K562 (cell line): ENCODE results near the gene MACROD2.

Source experiments
- HDAC6 ChIP-seq: IDR thresholded peaks from 2 replicates; pipeline ENCODE4 v1.6.1; 2012; ENCODE audit warnings: low read depth, mild to moderate bottlenecking, control low read depth, inconsistent platforms, low read length, moderate library complexity
- HNRNPL ChIP-seq: fragments of 200-400 bp; formaldehyde crosslinking; IDR thresholded peaks from 2 replicates; pipeline ENCODE4 v1.6.1; 2017; ENCODE audit warnings: low read depth, mild to moderate bottlenecking, low read length
- NR2C1 ChIP-seq, 2 experiments: fragments of 450-650 bp; IDR thresholded peaks; 2 replicates each; pipeline ENCODE4 v1.6.1; 2017; ENCODE audit warnings: mild to moderate bottlenecking in 2 of 2, antibody characterized with exemption in 1 of 2, inconsistent platforms in 1 of 2, missing compliant biosample characterization in 1 of 2, missing genetic modification characterization in 1 of 2
- PRPF4 ChIP-seq: fragments of 200-400 bp; formaldehyde crosslinking; IDR thresholded peaks from one replicate; pipeline ENCODE4 v1.6.1; 2017; ENCODE audit warnings: low read length, low read depth, mild to moderate bottlenecking; ENCODE audit not compliant: insufficient read depth, poor library complexity, severe bottlenecking
- SIN3B ChIP-seq: fragments of 450-650 bp; IDR thresholded peaks from 2 replicates; pipeline ENCODE4 v1.6.1; 2017; ENCODE audit warnings: low read depth, mild to moderate bottlenecking, moderate library complexity
- SMC3 ChIP-seq: conservative IDR thresholded peaks from 2 replicates; pipeline ENCODE4 v1.6.1; 2011; ENCODE audit warnings: low read depth, low read length, improper control_type of control experiment; ENCODE audit not compliant: insufficient read depth
- TBP ChIP-seq: optimal IDR thresholded peaks from 2 replicates; pipeline ENCODE3; 2011; ENCODE audit warnings: low read depth, low read length, improper control_type of control experiment
- ZKSCAN8 ChIP-seq: fragments of 200-800 bp; sonication (Bioruptor generic); IDR thresholded peaks from 2 replicates; pipeline ENCODE4 v1.6.1; 2016; ENCODE audit warnings: missing genetic modification characterization, missing compliant biosample characterization
- ZNF212 ChIP-seq: fragments of 450-650 bp; formaldehyde crosslinking; IDR thresholded peaks from 2 replicates; pipeline ENCODE4 v1.4.0; 2020; ENCODE audit warnings: mild to moderate bottlenecking
- TF ChIP-seq, protein P1 (sequence below): sonication (generic); formaldehyde crosslinking; IDR thresholded peaks from 2 replicates; pipeline ENCODE4 v1.8.0; 2023; ENCODE audit warnings: mild to moderate bottlenecking, missing genetic modification reagents
- TF ChIP-seq, protein P2 (sequence below): sonication (generic); formaldehyde crosslinking; IDR thresholded peaks from 2 replicates; pipeline ENCODE4 v1.8.1; 2022; ENCODE audit warnings: missing genetic modification reagents
- TF ChIP-seq, protein P3 (sequence below), 3 experiments: IDR thresholded peaks in 2 of 3; conservative IDR thresholded peaks in 1 of 3; 2 replicates each; pipeline ENCODE4 v1.5.1; 2011 to 2012; ENCODE audit warnings: low read length in 3 of 3, mild to moderate bottlenecking in 3 of 3, control low read depth in 2 of 3, improper control_type of control experiment in 1 of 3, inconsistent platforms in 1 of 3, low read depth in 1 of 3, mixed read lengths in 1 of 3, moderate library complexity in 1 of 3; ENCODE audit not compliant: insufficient read depth in 2 of 3
- TF ChIP-seq, protein P4 (sequence below), 3 experiments: fragments of 200-800 bp in 1 of 3; fragments of 250-450 bp in 1 of 3; fragments of 450-650 bp in 1 of 3; sonication (Bioruptor Pico) in 1 of 3; sonication (Bioruptor generic) in 1 of 3; formaldehyde crosslinking in 1 of 3; IDR thresholded peaks; 2 replicates each; pipeline versions ENCODE4 v1.6.1 to v1.8.0; 2016 to 2022; ENCODE audit warnings: mild to moderate bottlenecking in 2 of 3, missing genetic modification characterization in 2 of 3, missing compliant biosample characterization in 1 of 3, moderate library complexity in 1 of 3

GRCh38 chr20:15022921-15023320 is 1027.6 kb downstream of the MACROD2 start:
- TF ChIP-seq, protein P1, sequence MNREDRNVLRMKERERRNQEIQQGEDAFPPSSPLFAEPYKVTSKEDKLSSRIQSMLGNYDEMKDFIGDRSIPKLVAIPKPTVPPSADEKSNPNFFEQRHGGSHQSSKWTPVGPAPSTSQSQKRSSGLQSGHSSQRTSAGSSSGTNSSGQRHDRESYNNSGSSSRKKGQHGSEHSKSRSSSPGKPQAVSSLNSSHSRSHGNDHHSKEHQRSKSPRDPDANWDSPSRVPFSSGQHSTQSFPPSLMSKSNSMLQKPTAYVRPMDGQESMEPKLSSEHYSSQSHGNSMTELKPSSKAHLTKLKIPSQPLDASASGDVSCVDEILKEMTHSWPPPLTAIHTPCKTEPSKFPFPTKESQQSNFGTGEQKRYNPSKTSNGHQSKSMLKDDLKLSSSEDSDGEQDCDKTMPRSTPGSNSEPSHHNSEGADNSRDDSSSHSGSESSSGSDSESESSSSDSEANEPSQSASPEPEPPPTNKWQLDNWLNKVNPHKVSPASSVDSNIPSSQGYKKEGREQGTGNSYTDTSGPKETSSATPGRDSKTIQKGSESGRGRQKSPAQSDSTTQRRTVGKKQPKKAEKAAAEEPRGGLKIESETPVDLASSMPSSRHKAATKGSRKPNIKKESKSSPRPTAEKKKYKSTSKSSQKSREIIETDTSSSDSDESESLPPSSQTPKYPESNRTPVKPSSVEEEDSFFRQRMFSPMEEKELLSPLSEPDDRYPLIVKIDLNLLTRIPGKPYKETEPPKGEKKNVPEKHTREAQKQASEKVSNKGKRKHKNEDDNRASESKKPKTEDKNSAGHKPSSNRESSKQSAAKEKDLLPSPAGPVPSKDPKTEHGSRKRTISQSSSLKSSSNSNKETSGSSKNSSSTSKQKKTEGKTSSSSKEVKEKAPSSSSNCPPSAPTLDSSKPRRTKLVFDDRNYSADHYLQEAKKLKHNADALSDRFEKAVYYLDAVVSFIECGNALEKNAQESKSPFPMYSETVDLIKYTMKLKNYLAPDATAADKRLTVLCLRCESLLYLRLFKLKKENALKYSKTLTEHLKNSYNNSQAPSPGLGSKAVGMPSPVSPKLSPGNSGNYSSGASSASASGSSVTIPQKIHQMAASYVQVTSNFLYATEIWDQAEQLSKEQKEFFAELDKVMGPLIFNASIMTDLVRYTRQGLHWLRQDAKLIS (CRISPR knock-in tag) = no peak
- no peak for TF ChIP-seq HDAC6
- TF ChIP-seq, protein P2, sequence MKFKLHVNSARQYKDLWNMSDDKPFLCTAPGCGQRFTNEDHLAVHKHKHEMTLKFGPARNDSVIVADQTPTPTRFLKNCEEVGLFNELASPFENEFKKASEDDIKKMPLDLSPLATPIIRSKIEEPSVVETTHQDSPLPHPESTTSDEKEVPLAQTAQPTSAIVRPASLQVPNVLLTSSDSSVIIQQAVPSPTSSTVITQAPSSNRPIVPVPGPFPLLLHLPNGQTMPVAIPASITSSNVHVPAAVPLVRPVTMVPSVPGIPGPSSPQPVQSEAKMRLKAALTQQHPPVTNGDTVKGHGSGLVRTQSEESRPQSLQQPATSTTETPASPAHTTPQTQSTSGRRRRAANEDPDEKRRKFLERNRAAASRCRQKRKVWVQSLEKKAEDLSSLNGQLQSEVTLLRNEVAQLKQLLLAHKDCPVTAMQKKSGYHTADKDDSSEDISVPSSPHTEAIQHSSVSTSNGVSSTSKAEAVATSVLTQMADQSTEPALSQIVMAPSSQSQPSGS = no peak
- TF ChIP-seq SIN3B = no peak
- no peak for TF ChIP-seq HNRNPL
- TF ChIP-seq, protein P3, sequence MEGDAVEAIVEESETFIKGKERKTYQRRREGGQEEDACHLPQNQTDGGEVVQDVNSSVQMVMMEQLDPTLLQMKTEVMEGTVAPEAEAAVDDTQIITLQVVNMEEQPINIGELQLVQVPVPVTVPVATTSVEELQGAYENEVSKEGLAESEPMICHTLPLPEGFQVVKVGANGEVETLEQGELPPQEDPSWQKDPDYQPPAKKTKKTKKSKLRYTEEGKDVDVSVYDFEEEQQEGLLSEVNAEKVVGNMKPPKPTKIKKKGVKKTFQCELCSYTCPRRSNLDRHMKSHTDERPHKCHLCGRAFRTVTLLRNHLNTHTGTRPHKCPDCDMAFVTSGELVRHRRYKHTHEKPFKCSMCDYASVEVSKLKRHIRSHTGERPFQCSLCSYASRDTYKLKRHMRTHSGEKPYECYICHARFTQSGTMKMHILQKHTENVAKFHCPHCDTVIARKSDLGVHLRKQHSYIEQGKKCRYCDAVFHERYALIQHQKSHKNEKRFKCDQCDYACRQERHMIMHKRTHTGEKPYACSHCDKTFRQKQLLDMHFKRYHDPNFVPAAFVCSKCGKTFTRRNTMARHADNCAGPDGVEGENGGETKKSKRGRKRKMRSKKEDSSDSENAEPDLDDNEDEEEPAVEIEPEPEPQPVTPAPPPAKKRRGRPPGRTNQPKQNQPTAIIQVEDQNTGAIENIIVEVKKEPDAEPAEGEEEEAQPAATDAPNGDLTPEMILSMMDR (IDR thresholded peaks at IDR 0.05 in 2 of 3, conservative IDR thresholded peaks at IDR 0.05 in 1 of 3; ENCODE audit: insufficient read depth in 2 of 3, low read depth in 1 of 3, low read length in 3 of 3) = no peak
- TF ChIP-seq SMC3 = no peak
- no peak for TF ChIP-seq ZKSCAN8 (CRISPR knock-in tag)
- TF ChIP-seq PRPF4 = no peak
- TF ChIP-seq, protein P4, sequence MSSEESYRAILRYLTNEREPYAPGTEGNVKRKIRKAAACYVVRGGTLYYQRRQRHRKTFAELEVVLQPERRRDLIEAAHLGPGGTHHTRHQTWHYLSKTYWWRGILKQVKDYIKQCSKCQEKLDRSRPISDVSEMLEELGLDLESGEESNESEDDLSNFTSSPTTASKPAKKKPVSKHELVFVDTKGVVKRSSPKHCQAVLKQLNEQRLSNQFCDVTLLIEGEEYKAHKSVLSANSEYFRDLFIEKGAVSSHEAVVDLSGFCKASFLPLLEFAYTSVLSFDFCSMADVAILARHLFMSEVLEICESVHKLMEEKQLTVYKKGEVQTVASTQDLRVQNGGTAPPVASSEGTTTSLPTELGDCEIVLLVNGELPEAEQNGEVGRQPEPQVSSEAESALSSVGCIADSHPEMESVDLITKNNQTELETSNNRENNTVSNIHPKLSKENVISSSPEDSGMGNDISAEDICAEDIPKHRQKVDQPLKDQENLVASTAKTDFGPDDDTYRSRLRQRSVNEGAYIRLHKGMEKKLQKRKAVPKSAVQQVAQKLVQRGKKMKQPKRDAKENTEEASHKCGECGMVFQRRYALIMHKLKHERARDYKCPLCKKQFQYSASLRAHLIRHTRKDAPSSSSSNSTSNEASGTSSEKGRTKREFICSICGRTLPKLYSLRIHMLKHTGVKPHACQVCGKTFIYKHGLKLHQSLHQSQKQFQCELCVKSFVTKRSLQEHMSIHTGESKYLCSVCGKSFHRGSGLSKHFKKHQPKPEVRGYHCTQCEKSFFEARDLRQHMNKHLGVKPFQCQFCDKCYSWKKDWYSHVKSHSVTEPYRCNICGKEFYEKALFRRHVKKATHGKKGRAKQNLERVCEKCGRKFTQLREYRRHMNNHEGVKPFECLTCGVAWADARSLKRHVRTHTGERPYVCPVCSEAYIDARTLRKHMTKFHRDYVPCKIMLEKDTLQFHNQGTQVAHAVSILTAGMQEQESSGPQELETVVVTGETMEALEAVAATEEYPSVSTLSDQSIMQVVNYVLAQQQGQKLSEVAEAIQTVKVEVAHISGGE (CRISPR knock-in tag; IDR thresholded peaks at IDR 0.05) = no peak
- no peak for TF ChIP-seq ZNF212 (CRISPR knock-in tag)
- TF ChIP-seq NR2C1 (IDR thresholded peaks at IDR 0.05) = no peak
- TF ChIP-seq NR2C1 (tag; IDR thresholded peaks at IDR 0.05) = no peak
- TF ChIP-seq TBP = no peak
